A549 (cell line): ENCODE measurements around the gene ASB13. TPM values are rescaled to one million over a fixed set of nuclear protein-coding genes. Genes with fewer than 3 reads are reported as not detected.

Experiments
- ATAC-seq, 2 experiments: fragments of 200-7000 bp in 1 of 2; fragments of >200 bp in 1 of 2; cut with Nextera tagmentation in 1 of 2; cut with Tn5 transposase in 1 of 2; 3 replicates each; pipeline versions ENCODE4 v1.8.0 to v1.9.1; 2018 to 2020; ENCODE audit warnings: mild to moderate bottlenecking in 1 of 2, moderate library complexity in 1 of 2
- CTCF ChIA-PET: fragments of 300-600 bp; sonication (Branson Sonifier 250); formaldehyde crosslinking; extraction: SDS; loops from one replicate; lab custom pipeline; 2021; ENCODE audit warnings: antibody characterized with exemption, inconsistent platforms; lab: Yijun Ruan, JAX
- POLR2A ChIA-PET: fragments of 350-600 bp; formaldehyde crosslinking; extraction: SDS; loops from one replicate; lab custom pipeline; 2021; ENCODE audit warnings: antibody characterized with exemption, inconsistent platforms; lab: Yijun Ruan, JAX
- DNase-seq, 2 experiments: peaks; one replicate each; pipeline versions ENCODE4 v3.0.0 to v3.0.0-alpha.2; 2011 to 2016; ENCODE audit warnings: low read depth in 1 of 2, low spot score in 1 of 2
- FAIRE-seq: peaks from 2 replicates; lab custom pipeline; 2011; peaks lifted over from hg19 to GRCh38; lab: Jason Lieb, UNC
- H3K27ac ChIP-seq, 2 experiments: fragments of >200 bp; sonication (Bioruptor Twin); formaldehyde crosslinking; 3 replicates each; pipeline ENCODE4 v1.5.1; 2016 to 2017
- H3K4me1 ChIP-seq: fragments of >200 bp; sonication (Bioruptor Twin); formaldehyde crosslinking; 3 replicates; pipeline ENCODE4 v1.6.1; 2016
- H3K4me2 ChIP-seq: fragments of >200 bp; sonication (Bioruptor Twin); formaldehyde crosslinking; 3 replicates; pipeline ENCODE4 v1.6.1; 2016
- H3K4me3 ChIP-seq: fragments of >200 bp; sonication (Bioruptor Twin); formaldehyde crosslinking; 3 replicates; pipeline ENCODE4 v1.5.1; 2016
- H3K9me3 ChIP-seq: fragments of >200 bp; sonication (Bioruptor Twin); formaldehyde crosslinking; 3 replicates; pipeline ENCODE4 v1.6.1; 2016
- CBX8 ChIP-seq: fragments of 200-600 bp; sonication (generic); IDR thresholded peaks from 2 replicates; pipeline ENCODE4 v1.6.1; 2016
- CTCF ChIP-seq: fragments of >200 bp; sonication (Bioruptor Twin); formaldehyde crosslinking; IDR thresholded peaks from 3 replicates; pipeline ENCODE4 v1.5.1; 2016
- EP300 ChIP-seq, 2 experiments: fragments of >200 bp; sonication (Bioruptor Twin); formaldehyde crosslinking; IDR thresholded peaks; 2 replicates in 1 of 2; 3 replicates in 1 of 2; pipeline ENCODE4 v1.6.1; 2016 to 2017
- ESRRA ChIP-seq: fragments of 150-350 bp; IDR thresholded peaks from 2 replicates; pipeline ENCODE4 v1.6.1; 2014; ENCODE audit warnings: mild to moderate bottlenecking, low read length, borderline replicate concordance
- FOSB ChIP-seq: fragments of 250-450 bp; sonication (Bioruptor Pico); IDR thresholded peaks from 2 replicates; pipeline ENCODE4 v1.5.0; 2020; ENCODE audit warnings: mild to moderate bottlenecking, moderate library complexity
- GATA3 ChIP-seq: IDR thresholded peaks from 2 replicates; pipeline ENCODE4 v1.6.1; 2012; ENCODE audit warnings: borderline replicate concordance
- HDAC2 ChIP-seq: fragments of 200-600 bp; sonication (generic); IDR thresholded peaks from 2 replicates; pipeline ENCODE4 v1.6.1; 2016
- HEYL ChIP-seq: fragments of 250-450 bp; sonication (Bioruptor Pico); IDR thresholded peaks from 2 replicates; pipeline ENCODE4 v1.8.0; 2021; ENCODE audit warnings: mild to moderate bottlenecking, moderate library complexity
- HOXA7 ChIP-seq: fragments of 250-450 bp; sonication (Bioruptor Pico); IDR thresholded peaks from 2 replicates; pipeline ENCODE4 v1.5.0; 2020; ENCODE audit warnings: mild to moderate bottlenecking, moderate library complexity
- JUN ChIP-seq, 2 experiments: fragments of >200 bp; sonication (Bioruptor Twin); formaldehyde crosslinking; IDR thresholded peaks; 2 replicates in 1 of 2; 3 replicates in 1 of 2; pipeline ENCODE4 v1.6.1; 2016 to 2017
- KDM1A ChIP-seq: fragments of 200-600 bp; sonication (generic); IDR thresholded peaks from 2 replicates; pipeline ENCODE4 v1.6.1; 2016; ENCODE audit warnings: low read depth, mild to moderate bottlenecking
- KDM5A ChIP-seq: fragments of 200-600 bp; sonication (generic); IDR thresholded peaks from 2 replicates; pipeline ENCODE4 v1.6.1; 2016; ENCODE audit warnings: antibody characterized with exemption, mild to moderate bottlenecking
- MAX ChIP-seq: IDR thresholded peaks from 2 replicates; pipeline ENCODE4 v1.6.1; 2012
- MAZ ChIP-seq: fragments of 150-350 bp; IDR thresholded peaks from 2 replicates; pipeline ENCODE4 v1.6.1; 2014; ENCODE audit warnings: antibody characterized with exemption, low read depth, low read length, borderline replicate concordance
- MYC ChIP-seq: IDR thresholded peaks from 2 replicates; pipeline ENCODE4 v1.6.1; 2012; ENCODE audit warnings: mild to moderate bottlenecking, inconsistent platforms, low read length, improper control_type of control experiment, borderline replicate concordance
- NPAS2 ChIP-seq: fragments of 250-450 bp; sonication (Bioruptor Pico); IDR thresholded peaks from 2 replicates; pipeline ENCODE4 v1.8.0; 2022; ENCODE audit warnings: mild to moderate bottlenecking, moderate library complexity, borderline replicate concordance
- PHF8 ChIP-seq: fragments of 200-600 bp; sonication (generic); IDR thresholded peaks from 2 replicates; pipeline ENCODE4 v1.6.1; 2016; ENCODE audit warnings: low read depth, mild to moderate bottlenecking, antibody characterized with exemption, moderate library complexity, borderline replicate concordance
- POLR2A ChIP-seq: IDR thresholded peaks from 2 replicates; pipeline ENCODE4 v1.6.1; 2012; ENCODE audit warnings: mild to moderate bottlenecking, low read length
- RARB ChIP-seq: fragments of 250-450 bp; sonication (Bioruptor Pico); IDR thresholded peaks from 2 replicates; pipeline ENCODE4 v1.8.0; 2021; ENCODE audit warnings: mild to moderate bottlenecking, moderate library complexity
- SREBF2 ChIP-seq: fragments of 450-650 bp; IDR thresholded peaks from 2 replicates; pipeline ENCODE4 v1.6.1; 2014; ENCODE audit warnings: mild to moderate bottlenecking, moderate library complexity
- TP53 ChIP-seq: fragments of 250-450 bp; sonication (Bioruptor Pico); IDR thresholded peaks from 2 replicates; pipeline ENCODE4 v1.5.0; 2021; ENCODE audit warnings: mild to moderate bottlenecking, moderate library complexity
- WGBS: methylation state at CpG from one replicate; pipeline ENCODE4 v1.1.6; 2017; ENCODE audit errors: missing lambda C conversion rate; 5-methylcytosine and 5-hydroxymethylcytosine counted together
- polyA plus RNA-seq, 4 experiments: library from polyadenylated mRNA; depleted of rRNA in 3 of 4; stranded (reverse); fragments of >200 nt; fragmentation: RNase III in 1 of 4; extraction: RNeasy Plus Mini Kit Qiagen cat#74134 plus additional on column Dnase treatment in 1 of 4; gene quantifications; 2 replicates in 3 of 4; 3 replicates in 1 of 4; pipeline ENCODE4 v1.2.3, GENCODE V29; 2011 to 2017
- TF ChIP-seq, protein P1 (sequence below): fragments of 250-450 bp; sonication (Bioruptor Pico); IDR thresholded peaks from 2 replicates; pipeline ENCODE4 v1.5.0; 2020; ENCODE audit warnings: low read depth, mild to moderate bottlenecking, moderate library complexity
- TF ChIP-seq, protein P2 (sequence below): fragments of 450-650 bp; IDR thresholded peaks from 2 replicates; pipeline ENCODE4 v1.6.1; 2014; ENCODE audit warnings: antibody characterized with exemption

Gene ASB13
- polyA plus RNA-seq, 2 of the 4 experiments (the other 2 are of a cell fraction): 10.9 to 12.9 TPM

DNA sequence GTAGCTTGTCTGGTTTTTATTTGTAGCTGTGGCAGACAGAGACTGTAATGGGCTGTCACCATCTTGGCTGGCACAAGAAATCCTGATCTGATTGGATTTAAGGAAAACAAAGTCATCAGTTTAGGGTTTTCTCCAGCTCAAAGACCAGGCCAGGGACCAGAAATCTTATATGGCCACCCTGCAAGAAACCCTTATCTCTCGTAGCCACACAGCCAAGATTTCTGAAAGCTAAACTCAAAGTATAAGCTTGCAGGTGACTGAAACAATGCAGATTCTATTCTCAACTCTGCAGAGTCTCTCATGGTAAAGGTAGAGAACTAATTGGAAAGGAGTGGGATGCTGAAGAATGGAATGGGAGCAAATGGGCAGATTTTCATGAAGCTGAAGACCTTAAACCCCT, 3.2 kb upstream of the ASB13 start:
- 0 out of 3 replicates have a peak, but pooled peaks cover 10% of the 10 kb centered on the region for H3K4me1 ChIP-seq
- TF ChIP-seq PHF8: no peak
- TF ChIP-seq POLR2A: no peak
- no peak for TF ChIP-seq CTCF
- TF ChIP-seq JUN (IDR thresholded peaks at IDR 0.05): no peak
- TF ChIP-seq NPAS2 (CRISPR knock-in tag): no peak
- TF ChIP-seq CBX8: no peak
- TF ChIP-seq SREBF2: no peak
- no peak for TF ChIP-seq HOXA7 (CRISPR knock-in tag)
- no peak for TF ChIP-seq ESRRA
- TF ChIP-seq RARB (CRISPR knock-in tag): no peak
- TF ChIP-seq KDM5A: no peak
- TF ChIP-seq FOSB (CRISPR knock-in tag): no peak
- no peak for TF ChIP-seq KDM1A
- TF ChIP-seq HDAC2: no peak
- DNase-seq (no peak), FAIRE-seq (no peak), ATAC-seq (no peak)
- 87% methylated on average over 1 of the region's 1 CpG for WGBS
- H3K4me2 ChIP-seq: no peak overlapping the region
- peaks cover 20% of the 10 kb centered on the region; the same call in 2 of the 3 replicates for H3K9me3 ChIP-seq
- ChIA-PET POLR2A (interaction anchor here (1.5 kb wide), 1 partner anchor 15 kb away, joined by 4 read pairs; the partner anchor contains the start of gene TASOR2), CTCF (interaction anchor here (0.6 to 1.7 kb wide), 4 partner anchors 9 to 46 kb away, joined by 3 to 9 read pairs (median 4); no protein-coding TSS in a partner anchor)
- no peak overlapping the region for H3K27ac ChIP-seq
- H3K4me3 ChIP-seq: no peak overlapping the region

DNA sequence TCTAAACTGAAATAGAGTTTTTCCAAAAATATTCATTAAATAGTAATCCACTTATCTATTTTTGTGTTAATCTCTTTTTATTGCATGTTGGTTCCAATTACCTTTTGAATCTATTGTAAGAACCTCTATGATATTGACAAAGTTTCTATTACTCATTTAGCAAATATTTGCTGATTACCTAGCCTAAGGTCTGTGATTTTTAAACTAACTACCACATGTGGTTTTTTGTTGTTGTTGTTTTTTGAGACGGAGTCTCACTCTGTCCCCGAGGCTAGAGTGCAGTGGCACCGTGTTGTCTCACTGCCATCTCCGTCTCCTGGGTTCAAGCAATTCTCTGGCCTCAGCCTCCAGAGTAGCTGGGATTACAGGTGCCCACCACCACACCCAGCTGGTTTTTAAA, 2.0 kb upstream of the ASB13 start:
- no peak overlapping the region for H3K4me2 ChIP-seq
- no peak overlapping the region for H3K4me3 ChIP-seq
- ChIA-PET POLR2A (no interaction called here), CTCF (interaction anchor here (1.1 to 2.1 kb wide), 4 partner anchors 9 to 45 kb away, joined by 3 to 6 read pairs (median 4); no protein-coding TSS in a partner anchor)
- H3K27ac ChIP-seq: no peak overlapping the region
- no peak for TF ChIP-seq CBX8
- TF ChIP-seq GATA3: no peak
- TF ChIP-seq EP300 (IDR thresholded peaks at IDR 0.05): no peak
- no peak for TF ChIP-seq HOXA7 (CRISPR knock-in tag)
- no peak for TF ChIP-seq FOSB (CRISPR knock-in tag)
- no peak for TF ChIP-seq TP53 (CRISPR knock-in tag)
- TF ChIP-seq MAZ: no peak
- TF ChIP-seq HEYL (CRISPR knock-in tag): no peak
- TF ChIP-seq MYC: no peak
- DNase-seq: no peak
- no peak for ATAC-seq
- H3K9me3 ChIP-seq: peaks cover 13% of the 10 kb centered on the region; the same call in 2 of the 3 replicates
- no peak for FAIRE-seq
- 42% methylated on average over 4 of the region's 4 CpGs for WGBS
- H3K4me1 ChIP-seq: 0 out of 3 replicates have a peak, but pooled peaks cover 10% of the 10 kb centered on the region

DNA sequence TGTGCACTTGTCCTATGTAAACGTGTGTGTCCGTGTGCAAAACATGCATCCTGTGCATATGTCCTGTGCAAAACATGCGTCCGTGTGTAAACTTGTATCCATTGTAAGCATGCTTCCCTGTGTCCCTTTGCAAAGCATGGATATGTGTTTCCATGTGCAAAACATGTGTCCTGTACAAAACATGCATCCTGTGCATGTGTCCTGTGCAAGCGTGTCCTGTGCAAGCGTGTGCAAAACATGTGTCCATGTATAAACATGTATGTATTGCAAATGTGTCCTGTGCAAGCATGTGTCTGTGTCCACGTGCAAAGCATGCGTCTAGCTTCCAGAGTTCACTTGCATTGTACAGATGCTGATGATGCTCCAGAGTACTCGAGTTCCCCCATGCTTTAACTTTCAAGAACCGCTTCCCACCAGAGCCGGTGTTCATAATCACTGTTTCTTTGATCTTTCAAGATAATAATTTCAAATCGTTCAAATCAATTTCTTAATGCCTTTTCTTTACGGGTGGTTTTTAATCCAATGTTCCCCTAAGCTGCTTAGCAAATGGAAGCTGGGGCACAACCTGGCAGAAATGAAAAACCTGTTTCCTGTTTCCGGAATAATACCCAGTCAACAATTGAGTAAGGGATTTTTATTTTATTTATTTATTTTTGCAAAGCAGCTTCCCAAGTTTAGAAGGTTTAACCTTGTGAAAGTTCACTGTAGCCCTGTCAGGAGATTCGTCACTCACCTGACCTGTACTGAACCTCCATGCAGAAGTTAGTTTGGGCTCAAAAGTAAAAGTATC, 641 bp upstream of the ASB13 start:
- DNase-seq: no peak
- H3K4me3 ChIP-seq: peak overlapping the region; percentile 79
- peak overlapping the region; percentile 85 to 95; a peak in 4 of 6 replicates for H3K27ac ChIP-seq
- CTCF ChIA-PET: interaction anchor here (1.5 to 2.1 kb wide), 2 partner anchors 24 to 44 kb away, joined by 3 to 4 read pairs; no protein-coding TSS in a partner anchor
- H3K4me1 ChIP-seq: 0 out of 3 replicates have a peak, but pooled peaks cover 10% of the 10 kb centered on the region
- ATAC-seq: no peak; a peak in 1 of 6 replicates
- WGBS: 61% methylated on average over 15 of the region's 15 CpGs
- peak; percentile 25; the same call in 1 of the 2 replicates for TF ChIP-seq MAX
- TF ChIP-seq, protein P1, sequence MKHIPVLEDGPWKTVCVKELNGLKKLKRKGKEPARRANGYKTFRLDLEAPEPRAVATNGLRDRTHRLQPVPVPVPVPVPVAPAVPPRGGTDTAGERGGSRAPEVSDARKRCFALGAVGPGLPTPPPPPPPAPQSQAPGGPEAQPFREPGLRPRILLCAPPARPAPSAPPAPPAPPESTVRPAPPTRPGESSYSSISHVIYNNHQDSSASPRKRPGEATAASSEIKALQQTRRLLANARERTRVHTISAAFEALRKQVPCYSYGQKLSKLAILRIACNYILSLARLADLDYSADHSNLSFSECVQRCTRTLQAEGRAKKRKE (CRISPR knock-in tag): no peak
- TF ChIP-seq, protein P2, sequence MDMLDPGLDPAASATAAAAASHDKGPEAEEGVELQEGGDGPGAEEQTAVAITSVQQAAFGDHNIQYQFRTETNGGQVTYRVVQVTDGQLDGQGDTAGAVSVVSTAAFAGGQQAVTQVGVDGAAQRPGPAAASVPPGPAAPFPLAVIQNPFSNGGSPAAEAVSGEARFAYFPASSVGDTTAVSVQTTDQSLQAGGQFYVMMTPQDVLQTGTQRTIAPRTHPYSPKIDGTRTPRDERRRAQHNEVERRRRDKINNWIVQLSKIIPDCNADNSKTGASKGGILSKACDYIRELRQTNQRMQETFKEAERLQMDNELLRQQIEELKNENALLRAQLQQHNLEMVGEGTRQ: no peak
- TF ChIP-seq, all 56 proteins: peak for 1
- peak overlapping the region; percentile 81 for H3K4me2 ChIP-seq
- no peak for FAIRE-seq
- POLR2A ChIA-PET: no interaction called here
- H3K9me3 ChIP-seq: peaks cover 2% of the 10 kb centered on the region; the same call in 1 of the 3 replicates
